ENCODE data around the gene DEK. TPM values are rescaled to one million over a fixed set of nuclear protein-coding genes. Genes with fewer than 3 reads are reported as not detected.

Gene DEK
- total and polyA plus RNA-seq, 2 donors (not counting 1 experiment from before 2014, with no cell fraction given): 13.6 to 114 TPM

DNA sequence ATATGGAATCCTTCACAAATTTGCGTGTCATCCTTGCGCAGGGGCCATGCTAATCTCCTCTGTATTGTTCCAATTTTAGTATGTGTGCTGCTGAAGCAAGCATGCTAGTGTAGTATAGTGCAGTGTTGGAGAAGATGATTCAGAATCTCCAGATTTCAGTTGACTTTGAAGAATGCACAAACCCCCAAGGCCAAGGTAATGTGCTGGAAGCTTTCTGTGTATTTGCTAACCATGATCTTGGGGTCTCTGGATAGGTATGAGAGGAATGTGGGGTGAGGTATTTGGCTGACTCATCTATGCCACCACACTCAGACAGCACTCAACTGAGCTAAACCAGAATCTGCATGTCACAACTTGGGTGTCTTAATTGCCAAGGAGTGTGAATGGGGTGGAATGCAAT lies 42.6 kb upstream of the DEK start:
- H3K4me1 ChIP-seq (ENCODE audit: control insufficient read depth in 2 of 2, insufficient read depth in 2 of 2, low read length in 2 of 2): no peaks in the 10 kb centered on the region
- no peak overlapping the region for H3K4me2 ChIP-seq (replicated peaks; ENCODE audit: low read depth, low read length, poor library complexity, severe bottlenecking)
- H3K4me1 Mint-ChIP-seq: no peaks in the 10 kb centered on the region
- DNase-seq: no peak
- H3K79me2 ChIP-seq (ENCODE audit: control insufficient read depth, insufficient read depth, low read length): no peaks in the 10 kb centered on the region
- ChIA-PET CTCF (no interaction called here), POLR2A (no interaction called here)
- WGBS (ENCODE audit: insufficient coverage): 100% methylated on average over 1 of the region's 2 CpGs
- H3K27me3 Mint-ChIP-seq: peaks cover 15% of the 10 kb centered on the region
- H3K9me3 ChIP-seq (ENCODE audit: control extremely low read depth in 1 of 3, control insufficient read depth in 2 of 3, insufficient read depth in 1 of 3, low read length in 2 of 3): no peaks in the 10 kb centered on the region
- H3K27ac Mint-ChIP-seq: no peak overlapping the region
- no peak overlapping the region for H3K4me3 Mint-ChIP-seq
- no peak overlapping the region for H3K27ac ChIP-seq (ENCODE audit: low read length in 2 of 2)
- H3K9me3 Mint-ChIP-seq (ENCODE audit: insufficient read depth): no peaks in the 10 kb centered on the region
- H3K36me3 ChIP-seq (replicated peaks in 1 of 2; ENCODE audit: control extremely low read depth in 1 of 2, control insufficient read depth in 1 of 2, extremely low read depth in 1 of 2, insufficient read depth in 2 of 2, low read length in 1 of 2): no peaks in the 10 kb centered on the region
- ATAC-seq (ENCODE audit: low read depth): no peak
- H2AFZ ChIP-seq (ENCODE audit: insufficient read depth, low read depth, low read length, poor library complexity, severe bottlenecking): no peak overlapping the region
- intact Hi-C loops (cut with micrococcal nuclease): no loop called here
- TF ChIP-seq, protein P1, sequence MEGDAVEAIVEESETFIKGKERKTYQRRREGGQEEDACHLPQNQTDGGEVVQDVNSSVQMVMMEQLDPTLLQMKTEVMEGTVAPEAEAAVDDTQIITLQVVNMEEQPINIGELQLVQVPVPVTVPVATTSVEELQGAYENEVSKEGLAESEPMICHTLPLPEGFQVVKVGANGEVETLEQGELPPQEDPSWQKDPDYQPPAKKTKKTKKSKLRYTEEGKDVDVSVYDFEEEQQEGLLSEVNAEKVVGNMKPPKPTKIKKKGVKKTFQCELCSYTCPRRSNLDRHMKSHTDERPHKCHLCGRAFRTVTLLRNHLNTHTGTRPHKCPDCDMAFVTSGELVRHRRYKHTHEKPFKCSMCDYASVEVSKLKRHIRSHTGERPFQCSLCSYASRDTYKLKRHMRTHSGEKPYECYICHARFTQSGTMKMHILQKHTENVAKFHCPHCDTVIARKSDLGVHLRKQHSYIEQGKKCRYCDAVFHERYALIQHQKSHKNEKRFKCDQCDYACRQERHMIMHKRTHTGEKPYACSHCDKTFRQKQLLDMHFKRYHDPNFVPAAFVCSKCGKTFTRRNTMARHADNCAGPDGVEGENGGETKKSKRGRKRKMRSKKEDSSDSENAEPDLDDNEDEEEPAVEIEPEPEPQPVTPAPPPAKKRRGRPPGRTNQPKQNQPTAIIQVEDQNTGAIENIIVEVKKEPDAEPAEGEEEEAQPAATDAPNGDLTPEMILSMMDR (IDR thresholded peaks at IDR 0.05): no peak
- no peak for TF ChIP-seq EZH2 (IDR thresholded peaks at IDR 0.05; ENCODE audit: borderline replicate concordance, insufficient read depth, low read depth, low read length, poor library complexity, severe bottlenecking)
- H3K4me3 ChIP-seq (ENCODE audit: control extremely low read depth in 1 of 5, extremely low read depth in 1 of 5, insufficient read depth in 1 of 5, low read depth in 2 of 5, low read length in 4 of 5): no peak overlapping the region
- no peak overlapping the region for H3K9ac ChIP-seq (ENCODE audit: low read length)
- peaks cover 0 to 4% (median 2%) of the 10 kb centered on the region in 4 experiments for H3K27me3 ChIP-seq (replicated peaks in 1 of 4; ENCODE audit: control extremely low read depth in 1 of 4, control insufficient read depth in 3 of 4, insufficient read depth in 4 of 4, low read length in 3 of 4)
- H4K20me1 ChIP-seq (ENCODE audit: control insufficient read depth, insufficient read depth, low read length, poor library complexity, severe bottlenecking): no peaks in the 10 kb centered on the region

DNA sequence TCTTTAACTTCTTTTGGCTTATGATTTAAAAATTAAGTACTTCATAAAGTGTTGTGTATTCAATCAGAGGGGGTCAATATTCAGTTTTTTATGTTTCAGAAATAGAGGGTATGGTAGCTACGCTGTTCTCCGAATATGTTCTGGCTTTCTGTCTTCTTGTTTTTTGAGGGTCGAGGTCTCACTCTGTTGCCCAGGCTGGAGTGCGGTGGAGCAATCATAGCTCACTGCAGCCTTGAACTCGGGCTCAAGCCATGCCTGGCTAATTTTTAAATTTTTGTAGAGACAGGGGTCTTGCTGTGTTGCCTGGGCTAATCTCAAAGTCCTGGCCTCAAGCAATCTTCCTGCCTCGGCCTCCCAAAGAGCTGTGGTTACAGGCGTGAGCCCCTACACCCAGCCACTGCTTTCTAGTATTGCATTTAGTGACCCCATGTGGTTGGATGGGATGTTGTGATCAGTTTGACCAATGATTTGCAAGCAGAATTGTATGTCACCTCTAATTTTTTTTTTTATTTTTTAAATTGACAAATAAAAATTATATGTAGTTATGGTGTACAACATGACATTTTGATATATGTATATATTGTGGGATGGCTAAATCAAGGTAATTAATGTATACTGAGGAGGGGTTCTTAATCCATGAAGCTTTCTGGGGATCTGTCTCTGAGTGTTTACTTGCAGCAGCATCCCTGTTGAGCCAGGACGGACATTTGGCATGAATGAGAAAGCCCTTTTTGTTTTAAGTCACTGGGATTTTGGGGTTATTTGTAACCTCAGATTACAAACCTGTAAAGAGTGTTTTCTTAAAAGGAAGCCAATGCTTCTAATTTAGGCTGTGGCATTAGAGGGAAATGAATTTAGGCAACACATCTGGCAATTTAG lies 38.5 kb upstream of the DEK start:
- ATAC-seq (ENCODE audit: low read depth): no peak
- CTCF ChIA-PET: interaction anchor here (2.7 kb wide), 1 partner anchor 181 kb away, joined by 11 read pairs; the partner anchor contains the start of gene NHLRC1

More for the DNA sequence above, 38.5 kb upstream of the DEK start:
- intact Hi-C loops (cut with micrococcal nuclease): no loop called here
- H3K27me3 ChIP-seq (replicated peaks in 1 of 4; ENCODE audit: control extremely low read depth in 1 of 4, control insufficient read depth in 3 of 4, insufficient read depth in 4 of 4, low read length in 3 of 4): no peaks in the 10 kb centered on the region
- no peaks in the 10 kb centered on the region for H4K20me1 ChIP-seq (ENCODE audit: control insufficient read depth, insufficient read depth, low read length, poor library complexity, severe bottlenecking)
- H3K9me3 ChIP-seq (ENCODE audit: control extremely low read depth in 1 of 3, control insufficient read depth in 2 of 3, insufficient read depth in 1 of 3, low read length in 2 of 3): no peaks in the 10 kb centered on the region
- POLR2A ChIA-PET: no interaction called here
- TF ChIP-seq, protein P1 (IDR thresholded peaks at IDR 0.05): no peak
- no peak for TF ChIP-seq EZH2 (IDR thresholded peaks at IDR 0.05; ENCODE audit: borderline replicate concordance, insufficient read depth, low read depth, low read length, poor library complexity, severe bottlenecking)
- no peak overlapping the region for H3K4me3 Mint-ChIP-seq
- peaks cover 6% of the 10 kb centered on the region for H3K27me3 Mint-ChIP-seq
- H3K27ac Mint-ChIP-seq: no peak overlapping the region
- no peak overlapping the region for H3K27ac ChIP-seq (ENCODE audit: low read length in 2 of 2)
- no peak overlapping the region for H3K4me2 ChIP-seq (replicated peaks; ENCODE audit: low read depth, low read length, poor library complexity, severe bottlenecking)
- H3K79me2 ChIP-seq (ENCODE audit: control insufficient read depth, insufficient read depth, low read length): no peaks in the 10 kb centered on the region
- H3K9me3 Mint-ChIP-seq (ENCODE audit: insufficient read depth): no peaks in the 10 kb centered on the region
- H2AFZ ChIP-seq (ENCODE audit: insufficient read depth, low read depth, low read length, poor library complexity, severe bottlenecking): no peak overlapping the region
- no peaks in the 10 kb centered on the region for H3K4me1 Mint-ChIP-seq
- DNase-seq: no peak
- WGBS (ENCODE audit: insufficient coverage): 88% methylated on average over 6 of the region's 8 CpGs
- no peaks in the 10 kb centered on the region for H3K36me3 ChIP-seq (replicated peaks in 1 of 2; ENCODE audit: control extremely low read depth in 1 of 2, control insufficient read depth in 1 of 2, extremely low read depth in 1 of 2, insufficient read depth in 2 of 2, low read length in 1 of 2)
- no peaks in the 10 kb centered on the region for H3K4me1 ChIP-seq (ENCODE audit: control insufficient read depth in 2 of 2, insufficient read depth in 2 of 2, low read length in 2 of 2)
- H3K4me3 ChIP-seq (ENCODE audit: control extremely low read depth in 1 of 5, extremely low read depth in 1 of 5, insufficient read depth in 1 of 5, low read depth in 2 of 5, low read length in 4 of 5): no peak overlapping the region
- H3K9ac ChIP-seq (ENCODE audit: low read length): no peak overlapping the region
